ENCODE results near the gene ZC3H12A.

The ZC3H12A gene

DNA sequence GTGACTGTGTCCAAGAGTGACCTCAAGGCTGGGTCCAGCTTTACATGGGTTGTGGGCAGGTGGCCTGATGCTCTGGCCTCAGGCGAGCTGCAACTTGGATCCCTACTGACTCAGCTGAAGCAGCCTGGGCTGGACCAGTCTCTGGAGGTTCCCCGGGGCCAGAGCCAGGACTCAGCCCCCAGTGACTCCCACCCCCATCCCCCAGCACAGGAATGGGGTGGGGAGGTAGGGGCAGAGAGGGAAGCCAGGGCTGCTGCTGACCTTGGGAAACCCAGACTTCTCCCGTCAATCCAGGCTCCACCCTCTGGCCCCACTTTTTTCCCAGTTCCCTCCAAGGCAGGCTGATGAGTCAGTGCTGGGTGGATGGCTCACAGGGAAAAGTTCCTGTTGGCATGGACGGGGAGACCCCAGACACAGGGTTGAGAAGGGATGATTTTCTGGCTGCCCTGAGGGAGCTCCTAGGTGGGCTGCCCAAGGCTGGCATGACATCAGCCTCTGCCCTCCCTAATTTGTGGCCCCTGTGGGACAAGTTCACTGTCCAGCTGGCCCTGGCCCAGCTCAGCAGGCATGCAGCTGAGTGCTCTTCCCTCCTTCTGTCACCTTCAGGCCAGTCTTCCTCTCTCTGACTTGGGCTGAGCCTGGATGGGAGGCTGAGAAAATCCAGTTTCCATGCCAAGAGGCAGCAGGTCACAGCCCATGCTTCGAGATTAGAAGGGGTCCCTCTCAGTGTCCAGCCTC is 2.2 kb downstream of the ZC3H12A start:
- Histone ChIP-seq H3K4me3 (peak overlapping the region; percentile 70 to 92 (median 84)), H3K27ac (peak overlapping the region; percentile 49 to 99 (median 97))

- H3K27ac ChIP-seq, result peak overlapping the region; percentile 49 to 99 (median 97)
- peak overlapping the region; percentile 70 to 92 (median 84) for H3K4me3 ChIP-seq
These were observed 3.0 kb downstream of the ZC3H12A start for GRCh38 chr1:37477198-37477931.

DNA sequence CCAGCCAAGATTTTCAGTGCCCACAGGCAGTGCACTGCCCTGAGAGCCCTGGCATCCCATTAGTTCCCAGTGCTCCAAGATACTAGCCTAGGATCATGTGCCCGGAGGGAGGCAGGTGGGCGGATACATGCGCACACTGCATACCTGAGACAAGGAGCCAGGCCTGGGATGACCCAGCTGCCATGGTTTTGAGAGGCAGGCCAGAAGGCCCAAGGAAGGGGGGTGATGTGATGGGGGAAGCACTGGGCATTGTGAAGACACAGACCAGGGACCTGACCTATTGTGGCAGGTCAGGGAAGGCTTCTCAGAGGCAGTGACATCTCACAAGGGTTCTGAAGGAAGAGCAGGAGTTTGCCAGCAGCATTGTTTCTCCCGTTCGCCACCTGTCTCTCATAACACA is 3.6 kb downstream of the ZC3H12A start:
- H3K27ac ChIP-seq, result peak overlapping the region; percentile 37 to 99 (median 97)
- H3K4me3 ChIP-seq, result peak overlapping the region; percentile 70 to 92 (median 84)

DNA sequence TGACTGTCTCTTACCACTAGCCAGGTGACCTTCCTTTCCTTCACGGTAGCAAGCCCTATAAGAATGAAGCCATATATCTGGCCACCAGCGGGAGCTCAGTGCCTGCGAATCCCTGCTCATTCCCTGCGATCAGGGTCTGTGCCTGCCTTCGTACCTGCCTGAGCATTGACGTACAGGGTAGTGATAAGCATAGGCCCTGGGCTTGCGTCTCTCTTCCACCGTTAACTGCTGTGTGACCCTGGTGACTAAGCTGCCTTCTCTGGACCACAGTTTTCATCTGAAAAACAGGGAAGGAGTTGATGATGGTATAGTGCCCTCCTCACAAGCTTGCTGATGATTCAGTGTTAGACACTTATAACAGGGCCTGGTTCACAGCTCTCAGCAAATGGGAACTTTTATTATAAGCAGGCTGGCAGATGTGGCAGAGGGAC is 4.1 kb downstream of the ZC3H12A start:
- peak overlapping the region; percentile 70 to 92 (median 84) for H3K4me3 ChIP-seq
- peak overlapping the region; percentile 76 to 99 (median 97) for H3K27ac ChIP-seq

DNA sequence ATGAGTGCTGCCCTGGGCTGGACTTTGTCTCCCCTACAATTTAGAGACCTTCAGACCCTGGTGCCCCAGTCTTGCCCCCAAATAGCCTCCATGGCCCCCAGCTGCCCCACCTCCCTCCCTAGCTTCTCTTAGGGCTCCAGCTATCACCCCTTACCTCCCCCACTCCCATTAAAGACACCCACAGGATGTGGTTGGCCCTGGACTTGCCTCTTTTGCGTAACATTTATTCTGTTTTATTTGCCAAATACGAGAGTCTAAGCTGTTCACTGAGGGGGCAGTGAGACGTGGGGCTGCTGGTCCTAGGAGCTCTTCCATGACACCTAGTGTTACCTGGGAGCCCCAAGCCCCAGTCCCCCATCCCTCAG is 4.5 kb downstream of the ZC3H12A start:
- H3K4me3 ChIP-seq, result peak overlapping the region; percentile 70 to 92 (median 84)
- peak overlapping the region; percentile 76 to 99 (median 97) for H3K27ac ChIP-seq

DNA sequence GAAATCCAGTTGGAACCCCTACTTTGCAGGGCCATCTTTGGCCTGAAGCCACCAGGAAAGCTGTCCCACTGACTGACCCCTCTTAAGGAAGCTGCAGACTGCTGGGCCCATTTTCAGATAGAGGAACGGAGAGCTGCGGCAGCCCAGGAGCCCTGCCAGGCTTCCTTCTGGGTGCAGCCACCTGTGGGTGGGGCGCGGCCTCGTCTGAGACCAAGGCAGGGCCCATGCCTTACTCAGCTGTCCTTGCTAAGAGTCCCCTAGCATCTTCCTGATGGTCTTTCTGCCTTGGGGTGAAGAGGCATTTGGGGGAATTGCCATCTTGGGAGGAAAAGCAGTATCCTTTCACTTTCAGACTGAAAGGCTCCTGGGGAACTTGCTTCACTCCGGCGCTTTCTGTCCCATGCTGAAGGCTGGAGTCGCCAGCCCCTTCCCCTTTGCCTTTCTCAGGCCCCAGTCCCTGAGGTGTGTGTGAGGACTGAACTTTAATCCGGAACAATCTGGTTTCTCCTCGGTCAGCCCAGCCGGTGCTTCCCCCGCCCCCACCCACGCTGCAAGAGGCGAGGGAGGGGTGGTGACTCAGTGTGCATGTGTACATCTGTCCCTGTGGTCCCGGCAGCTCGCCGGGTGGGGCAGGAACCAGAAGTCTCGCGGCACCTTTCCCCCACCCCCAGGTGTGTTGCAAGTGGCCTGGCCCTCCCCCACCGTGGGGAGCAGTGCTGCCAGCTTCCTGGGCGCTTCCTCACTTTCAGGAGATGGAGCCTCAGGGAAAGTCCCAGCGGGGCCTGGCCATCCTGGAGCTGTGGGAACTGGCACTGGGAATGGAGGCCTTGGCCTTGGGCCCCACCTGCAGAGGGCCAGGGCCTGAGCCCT is 5.1 kb downstream of the ZC3H12A start:
- H3K4me3 ChIP-seq, result peak overlapping the region; percentile 70 to 92 (median 84)
- H3K27ac ChIP-seq, result peak overlapping the region; percentile 76 to 99 (median 97)

GRCh38 chr1:37480125-37480466 is 5.7 kb downstream of the ZC3H12A start:
- peak overlapping the region in 20 of 21 experiments; percentile 79 to 99 (median 97) for H3K27ac ChIP-seq
- peak overlapping the region; percentile 70 to 92 (median 84) for H3K4me3 ChIP-seq

GRCh38 chr1:37480581-37481288 is 6.4 kb downstream of the ZC3H12A start:
- peak overlapping the region in 3 of 7 experiments; percentile 70 to 91 (median 72) for H3K4me3 ChIP-seq
- peak overlapping the region in 20 of 21 experiments; percentile 79 to 99 (median 97) for H3K27ac ChIP-seq

DNA sequence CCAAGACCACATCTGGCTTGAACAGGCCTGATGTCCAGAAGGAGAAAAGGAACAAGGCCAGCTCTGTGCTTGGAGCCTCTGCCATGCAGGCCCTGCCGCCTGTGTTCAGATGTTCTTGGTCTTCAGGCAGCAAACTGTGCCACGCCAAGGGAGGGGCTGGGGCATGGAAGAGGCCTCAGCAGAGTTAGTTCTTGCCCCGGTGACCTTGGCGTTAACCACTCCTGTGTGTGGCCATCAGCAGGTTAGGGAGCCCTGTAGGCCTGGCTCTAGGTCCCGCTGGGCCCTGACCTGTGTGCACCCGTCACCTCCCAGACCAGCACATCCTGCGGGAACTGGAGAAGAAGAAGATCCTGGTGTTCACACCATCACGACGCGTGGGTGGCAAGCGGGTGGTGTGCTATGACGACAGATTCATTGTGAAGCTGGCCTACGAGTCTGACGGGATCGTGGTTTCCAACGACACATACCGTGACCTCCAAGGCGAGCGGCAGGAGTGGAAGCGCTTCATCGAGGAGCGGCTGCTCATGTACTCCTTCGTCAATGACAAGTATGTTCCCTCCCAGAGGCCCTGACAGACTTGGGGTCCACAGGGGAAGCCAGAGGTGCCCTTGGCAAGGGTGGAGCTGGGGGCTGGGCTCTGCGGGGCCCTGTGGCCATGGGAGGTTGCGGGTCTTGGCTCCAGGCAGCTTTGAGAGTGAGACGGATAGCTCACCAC is 7.1 kb downstream of the ZC3H12A start:
- Histone ChIP-seq H3K4me3 (peak overlapping the region in 1 of 7 experiments; percentile 0), H3K27ac (peak overlapping the region in 19 of 21 experiments; percentile 21 to 99 (median 97))

GRCh38 chr1:37482004-37482785 is 7.8 kb downstream of the ZC3H12A start:
- Histone ChIP-seq H3K4me3 (peak overlapping the region in 1 of 7 experiments; percentile 0), H3K27ac (peak overlapping the region in 14 of 21 experiments; percentile 25 to 99 (median 98))

- Histone ChIP-seq H3K27ac (peak overlapping the region in 12 of 21 experiments; percentile 41 to 99 (median 92)), H3K4me3 (no peak overlapping the region)
These were observed 8.7 kb downstream of the ZC3H12A start for GRCh38 chr1:37482796-37483744.

GRCh38 chr1:37483785-37484184 is 9.4 kb downstream of the ZC3H12A start:
- Histone ChIP-seq H3K4me3 (no peak overlapping the region), H3K27ac (peak overlapping the region in 13 of 21 experiments; percentile 41 to 99 (median 84))

DNA sequence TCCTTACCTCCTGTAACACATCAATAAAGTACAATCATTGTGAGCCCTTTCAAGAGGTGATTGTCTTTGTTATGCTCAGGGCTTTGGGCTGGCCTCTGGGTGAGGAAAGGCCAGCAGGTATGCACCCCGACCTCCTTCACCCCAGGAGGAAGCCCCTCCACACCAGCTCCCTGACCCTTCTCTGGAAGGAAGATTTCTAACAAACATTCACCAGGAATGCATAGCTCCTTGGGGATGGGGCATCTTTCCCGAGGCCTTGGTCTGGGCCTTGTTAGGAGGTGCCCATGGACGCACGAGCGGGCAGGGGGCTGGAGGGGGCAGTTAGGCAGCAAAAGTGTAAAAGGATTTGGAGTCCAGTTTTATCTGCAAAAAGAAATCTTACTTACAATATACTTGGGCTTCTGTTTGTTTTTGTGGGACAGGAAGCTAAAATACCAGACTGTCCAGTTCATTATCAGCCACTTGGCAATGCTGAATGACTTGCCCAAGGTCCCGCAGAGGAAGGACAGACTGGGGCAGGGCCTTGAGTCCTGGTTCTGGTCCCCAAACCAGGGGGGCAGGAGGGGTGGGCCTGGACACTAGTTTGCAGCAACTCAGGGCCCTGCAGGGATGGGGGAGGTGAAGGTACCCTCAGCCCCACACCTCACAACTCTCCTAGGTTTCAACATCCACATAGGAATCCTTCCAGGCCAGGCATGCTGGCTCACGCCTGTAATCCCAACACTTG is 10.1 kb downstream of the ZC3H12A start:
- no peak overlapping the region for H3K4me3 ChIP-seq
- peak overlapping the region in 17 of 21 experiments; percentile 4 to 99 (median 81) for H3K27ac ChIP-seq

DNA sequence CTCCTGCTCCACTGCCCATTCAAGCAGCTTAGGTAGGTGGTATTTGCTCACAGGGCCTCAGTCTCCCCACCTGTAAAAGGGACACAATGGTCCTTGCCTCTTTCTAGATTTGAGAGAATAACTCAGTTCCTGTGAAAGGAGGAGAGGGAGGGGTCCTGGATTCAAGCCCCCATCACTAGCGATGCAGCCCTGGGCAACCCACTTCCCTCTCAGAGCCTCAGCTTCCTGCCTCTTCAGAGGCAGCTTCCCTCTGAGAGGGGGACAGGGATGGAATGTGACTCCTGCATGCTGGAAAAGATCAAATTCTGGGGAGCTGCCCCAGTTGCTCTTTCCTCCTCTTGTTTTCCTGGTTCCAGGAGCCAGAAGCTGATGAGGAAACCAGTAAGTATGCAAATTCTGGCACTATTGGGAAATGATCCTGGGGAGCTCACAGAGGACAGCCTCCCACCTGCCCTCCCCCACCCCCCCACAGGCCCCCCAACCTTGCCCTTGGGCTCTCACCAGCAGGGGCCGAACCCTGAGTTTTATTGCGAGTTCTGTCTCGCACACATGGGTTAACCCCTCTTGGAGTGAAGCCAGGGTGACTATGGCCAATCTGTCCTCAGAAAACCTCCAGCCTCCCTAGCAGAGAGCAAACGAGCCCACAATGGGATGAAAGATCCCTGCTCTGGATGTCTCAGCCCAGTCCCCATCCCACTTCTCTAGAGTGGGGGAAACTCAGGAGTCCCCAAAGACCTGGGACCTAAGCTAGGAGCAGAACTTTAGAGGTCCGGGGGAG is 11.7 kb downstream of the ZC3H12A start:
- Histone ChIP-seq H3K4me3 (no peak overlapping the region), H3K27ac (peak overlapping the region; percentile 25 to 99 (median 81))
